Measurements from ENCODE around the gene LAMA4. TPM values are rescaled to one million over a fixed set of nuclear protein-coding genes. Genes with fewer than 3 reads are reported as not detected.

The LAMA4 gene
- total and polyA plus RNA-seq, 9 donors = 29.0 to 92.8 (median 42.5) TPM

- no peak overlapping the region for H3K4me3 ChIP-seq
- no peak for TF ChIP-seq CTCF (IDR thresholded peaks at IDR 0.05)
- TF ChIP-seq POLR2A (IDR thresholded peaks at IDR 0.05) = no peak
- no peak for TF ChIP-seq EP300 (IDR thresholded peaks at IDR 0.05)
- no peaks in the 10 kb centered on the region for H3K9me3 ChIP-seq
- no peaks in the 10 kb centered on the region for H3K27me3 ChIP-seq
- H3K4me1 ChIP-seq (ENCODE audit: insufficient read depth) = peaks cover 2% of the 10 kb centered on the region
- no peaks in the 10 kb centered on the region for H3K36me3 ChIP-seq
- intact Hi-C loops (cut with DNase I) = no loop called here
- DNase-seq = no peak
- 77 to 86% (median 84%) methylated on average over 3 of the region's 3 CpGs for WGBS, 3 donors
- H3K27ac ChIP-seq = no peak overlapping the region
These were observed 59.2 kb downstream of the LAMA4 start for GRCh38 chr6:112195166-112195565.

GRCh38 chr6:112194511-112194910 is 59.9 kb downstream of the LAMA4 start:
- Histone ChIP-seq H3K36me3 (no peaks in the 10 kb centered on the region), H3K27ac (no peak overlapping the region), H3K9me3 (no peaks in the 10 kb centered on the region), H3K4me1 (ENCODE audit: insufficient read depth) (peaks cover 2% of the 10 kb centered on the region), H3K27me3 (no peaks in the 10 kb centered on the region), H3K4me3 (no peak overlapping the region)
- no peak for TF ChIP-seq CTCF (IDR thresholded peaks at IDR 0.05)
- no peak for TF ChIP-seq POLR2A (IDR thresholded peaks at IDR 0.05)
- TF ChIP-seq EP300 (IDR thresholded peaks at IDR 0.05) = no peak
- WGBS, 3 donors = 88 to 98% (median 92%) methylated on average over 1 of the region's 1 CpG
- intact Hi-C loops (cut with DNase I) = no loop called here
- no peak for DNase-seq

- intact Hi-C loops (cut with DNase I) = no loop called here
- Histone ChIP-seq H3K27ac (no peak overlapping the region), H3K9me3 (no peaks in the 10 kb centered on the region), H3K4me3 (no peak overlapping the region), H3K36me3 (no peaks in the 10 kb centered on the region), H3K27me3 (no peaks in the 10 kb centered on the region), H3K4me1 (ENCODE audit: insufficient read depth) (peaks cover 4% of the 10 kb centered on the region)
- no peak for TF ChIP-seq EP300 (IDR thresholded peaks at IDR 0.05)
- no peak for TF ChIP-seq CTCF (IDR thresholded peaks at IDR 0.05)
- no peak for TF ChIP-seq POLR2A (IDR thresholded peaks at IDR 0.05)
- 57 to 98% (median 93%) methylated on average over 1 of the region's 1 CpG for WGBS, 3 donors
- no peak for DNase-seq
These were observed 60.8 kb downstream of the LAMA4 start for GRCh38 chr6:112193535-112194051.

- TF ChIP-seq POLR2A (IDR thresholded peaks at IDR 0.05) = no peak
- no peak for TF ChIP-seq CTCF (IDR thresholded peaks at IDR 0.05)
- no peak for TF ChIP-seq EP300 (IDR thresholded peaks at IDR 0.05)
- intact Hi-C loops (cut with DNase I) = no loop called here
- DNase-seq = no peak
- Histone ChIP-seq H3K27me3 (no peaks in the 10 kb centered on the region), H3K36me3 (no peaks in the 10 kb centered on the region), H3K9me3 (no peaks in the 10 kb centered on the region), H3K27ac (no peak overlapping the region), H3K4me3 (no peak overlapping the region), H3K4me1 (ENCODE audit: insufficient read depth) (peaks cover 4% of the 10 kb centered on the region)
These were observed 61.2 kb downstream of the LAMA4 start for GRCh38 chr6:112193117-112193516.

All from ovary (tissue), 9 donors.